GM12892 (cell line): ENCODE measurements around the gene MAML1.

ENCODE experiments used
- POLR2AphosphoS5 ChIP-seq: IDR thresholded peaks from 2 replicates; pipeline ENCODE4 v1.6.1; 2011; ENCODE audit warnings: low read depth, low read length, control low read depth
- TAF1 ChIP-seq: IDR thresholded peaks from 2 replicates; pipeline ENCODE4 v1.6.1; 2011; ENCODE audit warnings: low read depth, mild to moderate bottlenecking, control low read depth, low read length, borderline replicate concordance

DNA sequence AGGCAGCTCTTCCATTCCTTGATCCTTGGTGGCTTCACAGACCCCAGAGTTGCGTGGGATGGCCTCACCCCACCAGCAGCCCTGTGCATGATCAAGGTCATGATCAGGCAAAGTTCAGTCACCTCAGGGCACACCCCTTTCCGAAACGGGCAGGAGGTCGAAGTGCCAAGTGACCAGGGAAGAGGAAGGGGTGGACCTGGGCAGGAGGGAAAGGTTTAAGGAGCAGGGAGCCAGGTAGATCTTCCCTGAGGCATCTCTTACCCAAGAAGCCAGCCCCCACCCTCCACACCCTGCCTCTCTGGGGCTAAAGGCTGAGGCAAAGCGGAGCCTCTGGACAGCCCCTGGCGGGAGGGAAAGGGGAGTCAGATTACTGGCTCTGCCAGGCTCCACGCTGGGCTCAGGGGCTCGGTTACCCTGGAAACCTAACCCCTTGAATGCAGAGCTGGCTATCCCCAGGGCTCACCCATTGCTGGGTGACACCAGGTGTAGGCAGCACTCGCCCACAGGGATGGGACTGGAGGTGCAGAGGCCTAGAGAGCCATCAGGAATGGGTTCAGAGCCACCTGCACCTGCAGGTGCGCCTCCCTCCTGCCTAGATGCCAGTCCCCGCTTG lies 70.4 kb downstream of the MAML1 start:
- no peak for TF ChIP-seq TAF1
- no peak for TF ChIP-seq POLR2AphosphoS5
